HCT116 (cell line): ENCODE data around the gene BCL7A. TPM values are rescaled to one million over a fixed set of nuclear protein-coding genes. Genes with fewer than 3 reads are reported as not detected.

Source experiments
- ATAC-seq: fragments of 200-7000 bp; cut with Tn5 transposase; 2 replicates; pipeline ENCODE4 v1.9.1; 2020; ENCODE audit warnings: mild to moderate bottlenecking, moderate library complexity
- BruUV-seq: library from RNA; stranded (reverse); fragments of 400-500 nt; replicated peaks from 2 replicates; lab custom pipeline; 2021; lab: Mats Ljungman, UMichigan
- CTCF ChIA-PET: fragments of 300-600 bp; sonication (Branson Sonifier 250); formaldehyde crosslinking; loops from one replicate; lab custom pipeline; 2021; ENCODE audit warnings: antibody characterized with exemption; lab: Charles Lee
- POLR2A ChIA-PET: fragments of 300-600, 350-600 bp; sonication (Branson Sonifier 250); formaldehyde crosslinking; loops from one replicate; lab custom pipeline; 2021; ENCODE audit warnings: antibody characterized with exemption; lab: Charles Lee
- RAD21 ChIA-PET, 2 experiments: fragments of 300-600 bp; sonication (Branson Sonifier 250); formaldehyde crosslinking; loops; one replicate each; lab custom pipeline; 2023; ENCODE audit warnings: low total read pairs in 2 of 2; ENCODE audit not compliant: uncharacterized antibody in 2 of 2, unreplicated experiment in 2 of 2, low non-redundant PET in 1 of 2; lab: Charles Lee
- DNase-seq: peaks from one replicate; pipeline ENCODE4 v3.0.0-alpha.2; 2010; ENCODE audit warnings: low read depth, low spot score
- H2AFZ ChIP-seq: fragments of 200-600 bp; shearing (Covaris generic), sonication (generic); 2 replicates; pipeline ENCODE4 v1.6.1; 2017; ENCODE audit warnings: low read depth, mixed run types, mixed read lengths, antibody characterized with exemption, low read length; ENCODE audit not compliant: poor library complexity, severe bottlenecking
- H3K27ac ChIP-seq: 2 replicates; pipeline ENCODE4 v1.5.1; 2012; ENCODE audit warnings: low read depth, low read length
- H3K27me3 ChIP-seq: fragments of 200-600 bp; sonication (generic); 2 replicates; pipeline ENCODE4 v1.6.1; 2016; ENCODE audit warnings: mixed run types, low read length, mixed read lengths; ENCODE audit not compliant: insufficient read depth
- H3K36me3 ChIP-seq, 2 experiments: fragments of 200-500 bp in 1 of 2; fragments of 200-600 bp in 1 of 2; sonication (Bioruptor generic) in 1 of 2; sonication (generic) in 1 of 2; 2 replicates each; pipeline versions ENCODE4 v1.5.1 to v1.6.1; 2014 to 2016; ENCODE audit warnings: low read length in 2 of 2, inconsistent platforms in 1 of 2, mixed read lengths in 1 of 2, mixed run types in 1 of 2; ENCODE audit not compliant: insufficient read depth in 2 of 2, control insufficient read depth in 1 of 2
- H3K4me1 ChIP-seq, 2 experiments: fragments of 200-600 bp in 1 of 2; sonication (generic) in 1 of 2; 2 replicates each; pipeline versions ENCODE4 v1.5.1 to v1.6.1; 2012 to 2017; ENCODE audit warnings: low read length in 2 of 2, inconsistent platforms in 1 of 2, mild to moderate bottlenecking in 1 of 2, mixed read lengths in 1 of 2, mixed run types in 1 of 2, moderate library complexity in 1 of 2; ENCODE audit not compliant: insufficient read depth in 2 of 2, control insufficient read depth in 1 of 2
- H3K4me2 ChIP-seq: fragments of 200-600 bp; sonication (generic); 2 replicates; pipeline ENCODE4 v1.6.1; 2017; ENCODE audit warnings: mixed run types, low read length, mixed read lengths
- H3K4me3 ChIP-seq, 2 experiments: fragments of 200-600 bp in 1 of 2; sonication (generic) in 1 of 2; replicated peaks in 1 of 2; 2 replicates each; pipeline ENCODE4 v1.5.1; 2011 to 2016; ENCODE audit warnings: low read length in 2 of 2, control low read depth in 1 of 2, low read depth in 1 of 2, mild to moderate bottlenecking in 1 of 2, mixed read lengths in 1 of 2, mixed run types in 1 of 2
- H3K79me2 ChIP-seq: fragments of 200-600 bp; sonication (generic); 2 replicates; pipeline ENCODE4 v1.6.1; 2017; ENCODE audit warnings: mild to moderate bottlenecking, mixed run types, low read length, moderate library complexity, mixed read lengths; ENCODE audit not compliant: insufficient read depth
- H3K9ac ChIP-seq: fragments of 200-600 bp; sonication (generic); 2 replicates; pipeline ENCODE4 v1.6.1; 2016; ENCODE audit warnings: low read length, mixed read lengths
- H3K9me2 ChIP-seq: fragments of 200-600 bp; sonication (generic), shearing (Covaris generic); 2 replicates; pipeline ENCODE4 v1.6.1; 2017; ENCODE audit warnings: mixed run types, mild to moderate bottlenecking, moderate library complexity; ENCODE audit not compliant: insufficient read depth
- H3K9me3 ChIP-seq, 2 experiments: fragments of 200-500 bp in 1 of 2; fragments of 200-600 bp in 1 of 2; sonication (Bioruptor generic) in 1 of 2; sonication (generic) in 1 of 2; 2 replicates each; pipeline ENCODE4 v1.6.1; 2014 to 2017; ENCODE audit warnings: low read length in 2 of 2, mixed read lengths in 2 of 2, inconsistent platforms in 1 of 2, low read depth in 1 of 2, mild to moderate bottlenecking in 1 of 2, mixed run types in 1 of 2, moderate library complexity in 1 of 2; ENCODE audit not compliant: control insufficient read depth in 1 of 2, insufficient read depth in 1 of 2
- H4K20me1 ChIP-seq: fragments of 200-600 bp; sonication (generic), shearing (Covaris generic); 2 replicates; pipeline ENCODE4 v1.6.1; 2017; ENCODE audit warnings: mixed run types, mild to moderate bottlenecking, moderate library complexity; ENCODE audit not compliant: insufficient read depth
- EZH2 ChIP-seq: fragments of 200-600 bp; sonication (generic); IDR thresholded peaks from 2 replicates; pipeline ENCODE4 v1.6.1; 2017; ENCODE audit warnings: antibody characterized with exemption, mixed run types
- FOSL1 ChIP-seq: IDR thresholded peaks from 2 replicates; pipeline ENCODE4 v1.6.1; 2012; ENCODE audit warnings: low read depth
- JUND ChIP-seq: IDR thresholded peaks from 2 replicates; pipeline ENCODE4 v1.6.1; 2012
- MAX ChIP-seq: IDR thresholded peaks from 2 replicates; pipeline ENCODE4 v1.6.1; 2012
- RAD21 ChIP-seq: IDR thresholded peaks from 2 replicates; pipeline ENCODE4 v1.6.1; 2012; ENCODE audit warnings: low read depth, mild to moderate bottlenecking
- SP1 ChIP-seq: IDR thresholded peaks from 2 replicates; pipeline ENCODE4 v1.6.1; 2012; ENCODE audit warnings: low read depth
- SRF ChIP-seq: IDR thresholded peaks from 2 replicates; pipeline ENCODE4 v1.6.1; 2012; ENCODE audit warnings: low read depth
- intact Hi-C: fragments of 100-400 bp; cut with micrococcal nuclease; formaldehyde crosslinking; loops from 2 replicates; pipeline ENCODE4 v1.10.0; 2022
- total RNA-seq: library from RNA; stranded (reverse); gene quantifications from one replicate; pipeline ENCODE4 v1.2.1, GENCODE V29; 2021; ENCODE audit not compliant: unreplicated experiment

BCL7A gene
- total RNA-seq, 1 experiment from 2014 or later = 14.2 TPM

GRCh38 chr12:122111089-122111641 lies 89.5 kb downstream of the BCL7A start:
- intact Hi-C loops = no loop called here
- ATAC-seq = peak; percentile 51

More at GRCh38 chr12:122111089-122111641, 89.5 kb downstream of the BCL7A start:
- Histone ChIP-seq H3K27ac (peak overlapping the region; percentile 70), H4K20me1 (no peaks in the 10 kb centered on the region; the same call in 1 of the 2 replicates), H3K4me3 (peak overlapping the region in 1 of 2 experiments; percentile 26; a peak in 2 of 4 replicates), H3K4me2 (peak overlapping the region; percentile 80), H3K9me3 (no peaks in the 10 kb centered on the region), H3K9ac (peak overlapping the region; percentile 55), H3K4me1 (peaks cover 68 to 80% of the 10 kb centered on the region in 2 experiments), H3K79me2 (peaks cover 89% of the 10 kb centered on the region), H3K27me3 (no peaks in the 10 kb centered on the region), H3K9me2 (no peaks in the 10 kb centered on the region), H3K36me3 (no peaks in the 10 kb centered on the region), H2AFZ (no peak overlapping the region)
- 0 out of 2 replicates have a peak, but pooled peaks have one; percentile 21 for TF ChIP-seq FOSL1
- TF ChIP-seq JUND = 0 out of 2 replicates have a peak, but pooled peaks have one; percentile 25
- no peak; the same call in 1 of the 2 replicates for TF ChIP-seq MAX
- peak; percentile 12; the same call in 1 of the 2 replicates for TF ChIP-seq SP1
- 0 out of 2 replicates have a peak, but pooled peaks have one; percentile 10 for TF ChIP-seq RAD21
- TF ChIP-seq SRF = 0 out of 2 replicates have a peak, but pooled peaks have one; percentile 14
- TF ChIP-seq EZH2 = no peak
- ChIA-PET POLR2A (interaction anchor here (0.6 to 1.5 kb wide), 3 partner anchors 23 to 115 kb away, joined by 3 to 5 read pairs (median 3); partner anchors contain the start of gene DIABLO), RAD21 (no interaction called here), CTCF (interaction anchor here (1.0 to 1.8 kb wide), 4 partner anchors 9 to 20 kb away, joined by 3 to 7 read pairs (median 6); no protein-coding TSS in a partner anchor)
- peak; percentile 29 for DNase-seq
- BruUV-seq = no TSS peak

Other genes with a start within 250 kb of the BCL7A start
- gene RHOF, start 228.2 kb upstream of the BCL7A start, total RNA-seq = 116 TPM
- 17.5 TPM for gene SETD1B, start 217.9 kb upstream of the BCL7A start, total RNA-seq
- 1.1 TPM for gene HPD, start 163.0 kb upstream of the BCL7A start, total RNA-seq
- 55.5 TPM for gene PSMD9, start 133.1 kb upstream of the BCL7A start, total RNA-seq
- 2.6 TPM for gene CFAP251, start 103.3 kb upstream of the BCL7A start, total RNA-seq
- gene MLXIP, start 56.9 kb downstream of the BCL7A start, total RNA-seq = 46.3 TPM
- not detected for gene IL31, start 152.3 kb downstream of the BCL7A start, total RNA-seq
- not detected for gene LRRC43, start 161.2 kb downstream of the BCL7A start, total RNA-seq
- 7.1 TPM for gene B3GNT4, start 181.8 kb downstream of the BCL7A start, total RNA-seq
- 60.1 TPM for gene DIABLO, start 204.2 kb downstream of the BCL7A start, total RNA-seq
- gene VPS33A, start 244.6 kb downstream of the BCL7A start, total RNA-seq = 19.4 TPM